HFF-Myc (cell line): Measurements from ENCODE around the gene AKT3.
A peak's percentile ranks its signal among the peaks of the same experiment; 100 is the strongest.

ENCODE experiments used
- DNase-seq: peaks from one replicate; pipeline ENCODE4 v3.0.0-alpha.2; 2011; ENCODE audit warnings: low read depth; ENCODE audit errors: extremely low read depth
- H3K4me3 ChIP-seq: replicated peaks from 2 replicates; pipeline ENCODE4 v1.5.1; 2011; ENCODE audit warnings: low read depth, mild to moderate bottlenecking, control low read depth, low read length
- TF ChIP-seq, protein P1 (sequence below): IDR thresholded peaks from 2 replicates; pipeline ENCODE4 v1.5.1; 2012; ENCODE audit warnings: mild to moderate bottlenecking, low read depth, low read length, control low read depth; ENCODE audit errors: missing control alignments

AKT3 gene

DNA sequence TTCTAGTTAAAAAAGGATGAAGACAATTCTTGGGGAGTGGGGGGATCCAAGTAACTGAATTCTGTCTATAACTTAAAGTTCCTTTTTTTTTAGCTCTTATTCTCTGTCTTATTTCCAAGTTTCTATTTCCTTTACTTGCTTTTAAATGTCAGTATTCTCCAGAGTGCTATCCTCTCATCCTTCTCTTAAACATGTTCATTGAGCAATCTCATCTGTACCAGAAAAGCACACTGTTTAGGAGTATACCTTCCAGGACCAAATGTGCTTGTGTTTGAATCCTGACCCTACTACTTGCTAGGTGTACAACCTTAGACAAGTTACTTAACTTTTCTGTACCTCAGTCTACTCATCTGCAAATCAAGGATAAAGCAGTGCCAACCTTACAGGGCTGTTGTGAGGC is 50.1 kb downstream of the AKT3 start:
- no peak overlapping the region for H3K4me3 ChIP-seq
- DNase-seq = no peak
- TF ChIP-seq, protein P1, sequence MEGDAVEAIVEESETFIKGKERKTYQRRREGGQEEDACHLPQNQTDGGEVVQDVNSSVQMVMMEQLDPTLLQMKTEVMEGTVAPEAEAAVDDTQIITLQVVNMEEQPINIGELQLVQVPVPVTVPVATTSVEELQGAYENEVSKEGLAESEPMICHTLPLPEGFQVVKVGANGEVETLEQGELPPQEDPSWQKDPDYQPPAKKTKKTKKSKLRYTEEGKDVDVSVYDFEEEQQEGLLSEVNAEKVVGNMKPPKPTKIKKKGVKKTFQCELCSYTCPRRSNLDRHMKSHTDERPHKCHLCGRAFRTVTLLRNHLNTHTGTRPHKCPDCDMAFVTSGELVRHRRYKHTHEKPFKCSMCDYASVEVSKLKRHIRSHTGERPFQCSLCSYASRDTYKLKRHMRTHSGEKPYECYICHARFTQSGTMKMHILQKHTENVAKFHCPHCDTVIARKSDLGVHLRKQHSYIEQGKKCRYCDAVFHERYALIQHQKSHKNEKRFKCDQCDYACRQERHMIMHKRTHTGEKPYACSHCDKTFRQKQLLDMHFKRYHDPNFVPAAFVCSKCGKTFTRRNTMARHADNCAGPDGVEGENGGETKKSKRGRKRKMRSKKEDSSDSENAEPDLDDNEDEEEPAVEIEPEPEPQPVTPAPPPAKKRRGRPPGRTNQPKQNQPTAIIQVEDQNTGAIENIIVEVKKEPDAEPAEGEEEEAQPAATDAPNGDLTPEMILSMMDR = no peak

DNA sequence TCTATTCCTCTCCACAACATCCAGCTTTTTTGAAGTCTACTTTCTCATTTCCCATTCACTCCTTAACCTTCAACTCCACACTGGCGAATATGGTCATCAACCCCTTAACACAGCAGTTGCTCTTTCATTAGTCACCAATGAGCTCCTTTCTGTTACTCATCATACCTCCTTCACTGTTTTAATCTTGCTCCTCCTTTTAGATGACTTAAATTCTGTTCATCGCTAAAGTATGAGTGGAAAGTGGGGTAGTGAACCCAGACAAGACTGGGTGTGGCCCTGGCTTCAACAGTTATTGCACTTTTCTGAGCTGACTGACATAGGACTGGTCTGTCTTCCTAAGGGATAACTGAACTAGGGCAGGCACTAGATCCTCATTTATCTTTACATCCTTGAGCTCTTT is 51.3 kb downstream of the AKT3 start:
- DNase-seq = peak; percentile 27
- TF ChIP-seq, protein P1 = no peak

DNA sequence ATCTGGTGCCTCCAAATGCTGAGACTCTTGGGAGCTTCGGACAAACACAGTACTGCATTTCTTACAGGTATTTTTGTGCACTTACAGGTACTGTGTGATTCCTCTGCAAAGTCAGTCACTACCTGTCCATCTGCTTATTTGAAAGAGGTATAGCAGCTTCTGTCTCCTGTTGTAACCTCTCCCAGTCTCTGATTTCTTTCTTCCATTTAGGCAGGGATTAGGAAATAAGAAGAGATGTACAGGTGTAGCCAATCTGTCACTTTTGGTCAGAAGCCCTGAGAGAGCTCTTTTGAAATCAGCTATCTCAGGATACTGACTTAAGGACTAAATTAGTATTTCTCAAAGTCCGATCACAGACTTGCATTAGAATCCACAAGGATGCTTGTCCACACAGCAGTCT is 54.0 kb downstream of the AKT3 start:
- no peak for DNase-seq
- TF ChIP-seq, protein P1 = no peak
- no peak overlapping the region for H3K4me3 ChIP-seq

More for the DNA sequence above, 51.3 kb downstream of the AKT3 start:
- no peak overlapping the region for H3K4me3 ChIP-seq

DNA sequence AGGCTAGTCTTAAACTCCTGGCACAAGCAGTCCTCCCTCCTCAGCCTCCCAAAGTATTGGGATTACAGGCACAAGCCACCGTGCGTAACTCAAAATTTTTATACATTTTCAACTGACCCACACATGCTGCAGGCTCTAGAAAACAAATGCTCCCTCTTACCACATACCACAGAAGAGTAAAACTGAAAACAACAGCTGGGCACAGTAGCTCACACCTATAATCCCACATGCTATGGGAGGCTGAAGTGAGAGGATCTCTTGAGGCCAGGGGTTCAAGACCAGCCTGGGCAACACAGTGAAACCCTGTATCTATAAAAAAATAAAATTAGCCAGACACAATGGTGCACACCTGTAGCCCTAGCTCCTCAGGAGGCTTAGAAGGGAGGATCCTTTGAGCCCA is 56.7 kb downstream of the AKT3 start:
- DNase-seq = no peak
- H3K4me3 ChIP-seq = no peak overlapping the region
- TF ChIP-seq, protein P1 = no peak

DNA sequence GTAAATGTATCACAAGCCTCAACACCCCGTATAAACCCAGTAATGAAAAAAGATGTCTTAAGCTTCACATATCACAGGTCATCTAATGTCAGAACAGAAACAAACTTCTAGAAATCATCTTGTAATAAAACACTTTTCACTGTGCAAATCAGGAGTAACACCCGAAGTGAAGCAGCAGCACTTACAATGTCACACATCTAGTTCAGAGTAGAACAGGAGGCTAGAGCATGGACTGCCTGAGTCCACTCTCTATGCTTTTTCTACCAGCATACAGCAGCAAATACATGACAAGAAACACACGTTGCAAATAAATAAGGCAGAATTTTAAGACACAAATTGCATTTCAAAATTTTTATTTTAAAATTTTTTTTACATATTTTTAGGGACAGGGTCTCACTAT is 57.2 kb downstream of the AKT3 start:
- DNase-seq = no peak
- TF ChIP-seq, protein P1 = no peak

DNA sequence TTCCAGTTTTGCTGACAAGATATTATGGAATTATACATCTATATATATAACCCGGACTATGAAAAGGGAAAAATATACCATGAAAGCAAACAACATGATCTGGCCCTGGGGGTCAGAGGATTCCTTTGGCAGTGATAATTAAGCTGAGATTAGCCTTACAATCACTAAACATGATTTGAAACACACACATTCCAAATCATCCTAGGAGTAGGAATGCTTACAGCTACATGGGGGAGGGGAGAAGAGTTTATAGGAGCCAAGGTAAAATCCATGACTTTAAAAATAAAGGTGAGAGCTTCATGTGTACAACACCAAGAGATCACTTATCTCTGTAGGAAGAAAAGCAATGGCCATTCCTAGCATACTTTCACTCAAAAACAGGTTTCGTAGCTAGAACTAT is 57.6 kb downstream of the AKT3 start:
- DNase-seq = no peak
- TF ChIP-seq, protein P1 = no peak

More for the DNA sequence above, 57.2 kb downstream of the AKT3 start:
- H3K4me3 ChIP-seq = no peak overlapping the region

DNA sequence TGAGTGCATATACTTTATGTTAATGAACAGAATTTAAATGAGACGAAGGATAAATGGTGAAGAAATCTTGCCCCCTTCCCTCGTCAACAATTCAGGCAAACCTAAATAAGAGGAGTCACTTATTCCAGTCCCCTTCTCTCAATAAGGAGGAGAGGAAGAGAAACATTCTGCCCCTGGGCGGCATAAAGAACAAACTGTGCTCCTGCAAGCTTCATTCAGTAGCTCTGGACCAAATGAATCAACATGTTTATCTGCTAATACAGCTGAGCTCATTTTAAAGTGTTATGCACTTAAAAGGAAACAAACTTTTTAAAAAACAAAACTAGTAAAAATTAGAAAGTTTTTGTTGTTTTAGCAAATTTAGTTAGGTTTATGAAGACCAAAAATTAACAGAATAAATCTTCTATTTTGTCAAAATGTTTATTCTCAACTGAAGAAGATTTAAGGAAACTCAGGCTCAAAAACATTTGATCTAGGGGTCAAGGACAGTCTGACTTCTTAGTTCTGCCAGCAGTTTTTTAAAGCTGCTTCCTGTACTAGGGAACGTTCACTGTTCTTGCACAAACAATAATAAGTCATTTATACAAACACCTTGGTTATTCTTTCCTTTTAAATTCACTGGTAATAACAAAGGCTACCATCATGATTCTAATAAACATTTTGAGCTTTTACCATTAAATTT is 58.3 kb downstream of the AKT3 start:
- no peak overlapping the region for H3K4me3 ChIP-seq
- TF ChIP-seq, protein P1 = no peak
- DNase-seq = no peak

More for the DNA sequence above, 57.6 kb downstream of the AKT3 start:
- no peak overlapping the region for H3K4me3 ChIP-seq
